Coronary artery (tissue), 2 donors: ENCODE data around the gene HTRA3.
A peak's percentile ranks its signal among the peaks of the same experiment; 100 is the strongest.

Experiments
- DNase-seq: peaks from one replicate; pipeline ENCODE4 v3.0.0-alpha.2; 2017; ENCODE audit warnings: low spot score
- H3K27ac ChIP-seq, 2 donors: fragments of 200-600 bp; sonication (generic); one replicate each; pipeline ENCODE4 v1.5.1; 2016 to 2019
- H3K4me3 ChIP-seq: fragments of 200-600 bp; sonication (generic); 2 replicates; pipeline ENCODE4 v1.5.1; 2016; ENCODE audit warnings: mild to moderate bottlenecking, moderate library complexity
- CTCF ChIP-seq: fragments of 200-600 bp; sonication (generic); IDR thresholded peaks from one replicate; pipeline ENCODE4 v1.5.1; 2019; ENCODE audit warnings: antibody characterized with exemption

Gene HTRA3

GRCh38 chr4:8244001-8244757 lies 25.4 kb upstream of the HTRA3 start:
- H3K4me3 ChIP-seq, result no peak overlapping the region
- no peak for DNase-seq
- no peak for TF ChIP-seq CTCF
- no peak overlapping the region for H3K27ac ChIP-seq

- Histone ChIP-seq H3K4me3 (no peak overlapping the region), H3K27ac (no peak overlapping the region)
- no peak for TF ChIP-seq CTCF
- DNase-seq, result no peak
These were observed 24.6 kb upstream of the HTRA3 start for GRCh38 chr4:8244931-8245460.

- DNase-seq, result no peak
- Histone ChIP-seq H3K4me3 (no peak overlapping the region), H3K27ac (peak overlapping the region in 1 of 2 donors; percentile 77)
- no peak for TF ChIP-seq CTCF
These were observed 23.4 kb upstream of the HTRA3 start for GRCh38 chr4:8245884-8246833.

- DNase-seq, result peak; percentile 85
- peak overlapping the region; percentile 39 to 77 for H3K27ac ChIP-seq
- TF ChIP-seq CTCF, result no peak
- no peak overlapping the region for H3K4me3 ChIP-seq
These were observed 22.3 kb upstream of the HTRA3 start for GRCh38 chr4:8247047-8247930.

GRCh38 chr4:8248091-8248490 lies 21.5 kb upstream of the HTRA3 start:
- DNase-seq, result no peak
- no peak for TF ChIP-seq CTCF
- Histone ChIP-seq H3K4me3 (no peak overlapping the region), H3K27ac (peak overlapping the region; percentile 39 to 77)

GRCh38 chr4:8250227-8250626 lies 19.3 kb upstream of the HTRA3 start:
- no peak for DNase-seq
- H3K27ac ChIP-seq, result no peak overlapping the region
- no peak overlapping the region for H3K4me3 ChIP-seq
- no peak for TF ChIP-seq CTCF
